ENCODE data around the gene COX4I2.
"Not testable (repeated sequence)": the region's sequence is repeated elsewhere in the genome, so short reads cannot be mapped to it uniquely, and the experiment has no call there.

Gene COX4I2

DNA sequence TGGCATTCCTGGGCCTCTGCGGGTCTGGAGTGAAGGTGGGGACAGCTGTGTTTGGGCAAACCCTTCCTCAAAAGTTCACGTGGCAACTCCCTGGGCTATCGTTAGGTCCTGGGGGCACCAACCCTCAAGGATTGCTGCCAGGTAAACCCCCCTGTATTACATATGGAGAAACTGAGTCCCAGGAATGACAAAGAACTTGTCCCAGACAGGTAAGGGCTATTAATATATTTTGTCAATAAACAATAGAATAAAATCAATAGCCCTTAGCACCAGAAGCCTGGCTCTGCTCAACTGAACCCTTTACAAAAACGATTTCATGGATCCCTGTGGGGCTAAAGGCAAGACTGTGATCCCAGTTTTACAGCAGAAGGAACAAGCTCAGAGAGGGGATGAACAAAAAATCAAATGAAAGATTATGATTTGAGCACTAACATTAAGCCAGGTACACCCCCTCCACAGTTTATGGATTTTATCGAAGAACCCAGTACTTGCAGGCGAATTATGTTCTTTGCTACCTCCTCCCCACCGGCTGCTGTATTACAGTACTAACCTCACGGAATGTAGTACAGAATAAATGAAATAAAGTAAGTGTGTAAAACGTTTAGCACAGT is 30.0 kb upstream of the COX4I2 start:
- H3K9me3 ChIP-seq (ENCODE audit: control insufficient read depth in 1 of 2, low read length in 2 of 2): no peaks in the 10 kb centered on the region
- peaks cover 49 to 68% of the 10 kb centered on the region in 2 donors for H3K4me1 ChIP-seq (ENCODE audit: control insufficient read depth in 1 of 2, insufficient read depth in 2 of 2, low read length in 2 of 2)
- H3K36me3 ChIP-seq (ENCODE audit: control insufficient read depth in 1 of 2, insufficient read depth in 2 of 2, low read length in 2 of 2): no peaks in the 10 kb centered on the region
- peak overlapping the region; percentile 96 to 100 for H3K9ac ChIP-seq (ENCODE audit: low read depth in 1 of 2, low read length in 2 of 2)
- peak overlapping the region; percentile 90 to 99 for H3K4me3 ChIP-seq (ENCODE audit: low read depth in 1 of 2, low read length in 2 of 2)
- peak overlapping the region; percentile 92 for H3K27ac ChIP-seq (ENCODE audit: low read depth, low read length)
- H3K27me3 ChIP-seq (ENCODE audit: control insufficient read depth in 1 of 2, insufficient read depth in 2 of 2, low read length in 2 of 2): no peaks in the 10 kb centered on the region

DNA sequence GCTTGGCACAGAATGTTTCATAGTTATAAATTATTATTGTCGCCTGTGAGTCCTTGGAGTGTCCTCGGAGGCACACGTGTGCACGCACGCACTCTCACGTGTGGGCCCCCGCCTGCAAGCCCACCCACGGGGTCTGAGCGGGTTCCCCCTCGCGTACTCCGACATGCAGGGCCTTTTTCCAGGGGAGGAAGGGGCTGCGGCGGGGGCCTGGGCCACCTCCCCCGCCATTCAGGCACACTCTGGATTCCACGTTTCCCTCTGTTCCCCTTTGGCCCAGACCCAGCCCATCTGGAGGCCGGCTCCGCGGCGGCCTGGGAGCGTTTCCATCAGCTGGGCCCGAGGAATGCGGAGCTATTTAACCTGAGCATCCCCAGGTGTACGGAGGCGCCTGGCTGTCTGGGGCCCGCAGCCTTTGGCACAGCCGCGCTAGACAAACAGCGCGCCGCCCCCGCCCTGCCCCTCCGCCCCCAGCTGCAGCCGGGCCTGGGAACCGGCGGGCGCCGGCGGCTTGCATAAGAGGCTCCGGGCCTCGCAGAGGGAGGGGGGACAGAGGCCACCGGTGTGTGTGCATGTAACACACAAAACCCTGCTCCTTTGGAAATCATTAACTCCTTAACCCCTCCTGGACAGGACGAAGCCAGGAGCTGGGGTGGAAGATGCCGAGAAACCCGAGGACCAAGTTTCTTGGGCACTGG is 29.3 kb upstream of the COX4I2 start:
- H3K4me3 ChIP-seq (ENCODE audit: low read depth in 1 of 2, low read length in 2 of 2): peak overlapping the region; percentile 90 to 99
- no peaks in the 10 kb centered on the region for H3K9me3 ChIP-seq (ENCODE audit: control insufficient read depth in 1 of 2, low read length in 2 of 2)
- H3K27me3 ChIP-seq (ENCODE audit: control insufficient read depth in 1 of 2, insufficient read depth in 2 of 2, low read length in 2 of 2): no peaks in the 10 kb centered on the region
- H3K36me3 ChIP-seq (ENCODE audit: control insufficient read depth in 1 of 2, insufficient read depth in 2 of 2, low read length in 2 of 2): no peaks in the 10 kb centered on the region
- peak overlapping the region; percentile 96 to 100 for H3K9ac ChIP-seq (ENCODE audit: low read depth in 1 of 2, low read length in 2 of 2)
- H3K27ac ChIP-seq (ENCODE audit: low read depth, low read length): peak overlapping the region; percentile 92
- peaks cover 45 to 63% of the 10 kb centered on the region in 2 donors for H3K4me1 ChIP-seq (ENCODE audit: control insufficient read depth in 1 of 2, insufficient read depth in 2 of 2, low read length in 2 of 2)

DNA sequence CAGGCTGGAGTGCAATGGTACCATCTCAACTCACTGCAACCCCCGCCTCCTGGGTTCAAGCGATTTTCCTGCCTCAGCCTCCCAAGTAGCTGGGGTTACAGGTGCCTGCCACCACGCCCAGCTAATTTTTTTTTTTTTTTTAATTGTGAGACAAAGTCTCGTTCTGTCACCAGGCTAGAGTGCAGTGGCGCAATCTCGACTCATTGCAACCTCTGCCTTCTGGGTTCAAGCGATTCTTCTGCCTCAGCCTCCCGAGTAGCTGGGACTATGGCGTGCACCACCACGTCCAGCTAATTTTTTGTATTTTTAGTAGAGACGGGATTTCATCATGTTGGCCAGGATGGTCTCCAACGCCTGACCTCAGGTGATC is 25.5 kb upstream of the COX4I2 start:
- Histone ChIP-seq H3K27ac (ENCODE audit: low read depth, low read length) (peak overlapping the region; percentile 42), H3K4me1 (ENCODE audit: control insufficient read depth in 1 of 2, insufficient read depth in 2 of 2, low read length in 2 of 2) (peaks cover 33 to 45% of the 10 kb centered on the region in 2 donors)
- not testable (repeated sequence) for H3K4me3 ChIP-seq (ENCODE audit: low read depth in 1 of 2, low read length in 2 of 2); H3K36me3 ChIP-seq (ENCODE audit: control insufficient read depth in 1 of 2, insufficient read depth in 2 of 2, low read length in 2 of 2); H3K9ac ChIP-seq (ENCODE audit: low read depth in 1 of 2, low read length in 2 of 2); H3K9me3 ChIP-seq (ENCODE audit: control insufficient read depth in 1 of 2, low read length in 2 of 2); H3K27me3 ChIP-seq (ENCODE audit: control insufficient read depth in 1 of 2, insufficient read depth in 2 of 2, low read length in 2 of 2)

DNA sequence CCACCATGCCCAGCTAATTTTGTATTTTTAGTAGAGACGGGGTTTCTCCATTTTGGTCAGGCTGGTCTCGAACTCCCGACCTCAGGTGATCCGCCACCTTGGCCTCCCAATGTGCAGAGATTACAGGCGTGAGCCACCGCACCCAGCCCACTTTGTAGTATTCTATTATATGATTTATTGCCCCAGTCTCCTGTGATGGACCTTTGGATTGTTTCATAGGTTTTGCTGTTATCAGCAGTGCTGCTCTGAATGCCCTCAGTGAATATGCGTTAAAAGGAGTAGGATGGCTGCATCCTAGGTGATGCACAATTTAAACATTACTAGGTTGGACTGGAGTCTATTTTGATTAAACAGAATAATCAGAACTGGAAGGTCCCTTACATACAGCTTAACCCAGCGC is 22.3 kb upstream of the COX4I2 start:
- Histone ChIP-seq H3K9me3 (ENCODE audit: control insufficient read depth in 1 of 2, low read length in 2 of 2) (no peaks in the 10 kb centered on the region), H3K27ac (ENCODE audit: low read depth, low read length) (no peak overlapping the region)

DNA sequence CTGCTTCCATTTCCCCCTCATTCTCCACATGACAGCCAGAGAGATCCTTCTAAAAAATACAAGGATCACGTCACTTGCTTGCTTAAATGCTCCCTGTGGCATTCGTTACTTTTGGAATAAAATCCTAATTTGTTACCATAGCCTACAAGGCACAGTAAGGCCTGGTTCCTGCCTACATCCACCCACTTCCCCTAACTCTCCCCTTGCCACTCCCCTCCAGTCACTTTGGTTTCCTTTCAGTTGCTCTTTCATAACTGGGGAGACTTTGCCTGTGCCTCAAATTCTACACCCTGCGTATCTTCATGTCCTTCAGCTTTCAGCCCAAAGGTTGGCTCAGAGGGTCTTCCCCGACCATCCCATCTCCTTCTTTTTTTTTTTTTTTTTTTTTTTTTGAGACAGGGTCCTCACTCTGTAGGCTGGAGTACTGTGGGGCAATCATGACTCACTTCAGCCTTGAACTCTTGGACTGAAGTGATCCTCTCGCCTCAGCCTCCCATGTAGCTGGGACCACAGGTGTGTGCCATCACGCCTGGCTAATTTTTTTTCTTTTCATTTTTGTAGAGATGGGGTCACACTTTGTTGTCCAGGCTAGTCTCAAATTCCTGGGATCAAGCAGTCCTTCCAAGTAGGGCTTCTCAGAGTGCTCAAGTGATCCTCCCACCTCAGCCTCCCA is 20.1 kb upstream of the COX4I2 start:
- H3K27ac ChIP-seq (ENCODE audit: low read depth, low read length): no peak overlapping the region
- H3K27me3 ChIP-seq (ENCODE audit: control insufficient read depth in 1 of 2, insufficient read depth in 2 of 2, low read length in 2 of 2): no peaks in the 10 kb centered on the region

More for the DNA sequence above, 22.3 kb upstream of the COX4I2 start:
- no peak overlapping the region for H3K4me3 ChIP-seq (ENCODE audit: low read depth in 1 of 2, low read length in 2 of 2)
- no peaks in the 10 kb centered on the region for H3K27me3 ChIP-seq (ENCODE audit: control insufficient read depth in 1 of 2, insufficient read depth in 2 of 2, low read length in 2 of 2)
- peaks cover 12 to 23% of the 10 kb centered on the region in 2 donors for H3K4me1 ChIP-seq (ENCODE audit: control insufficient read depth in 1 of 2, insufficient read depth in 2 of 2, low read length in 2 of 2)
- no peaks in the 10 kb centered on the region for H3K36me3 ChIP-seq (ENCODE audit: control insufficient read depth in 1 of 2, insufficient read depth in 2 of 2, low read length in 2 of 2)
- H3K9ac ChIP-seq (ENCODE audit: low read depth in 1 of 2, low read length in 2 of 2): no peak overlapping the region

DNA sequence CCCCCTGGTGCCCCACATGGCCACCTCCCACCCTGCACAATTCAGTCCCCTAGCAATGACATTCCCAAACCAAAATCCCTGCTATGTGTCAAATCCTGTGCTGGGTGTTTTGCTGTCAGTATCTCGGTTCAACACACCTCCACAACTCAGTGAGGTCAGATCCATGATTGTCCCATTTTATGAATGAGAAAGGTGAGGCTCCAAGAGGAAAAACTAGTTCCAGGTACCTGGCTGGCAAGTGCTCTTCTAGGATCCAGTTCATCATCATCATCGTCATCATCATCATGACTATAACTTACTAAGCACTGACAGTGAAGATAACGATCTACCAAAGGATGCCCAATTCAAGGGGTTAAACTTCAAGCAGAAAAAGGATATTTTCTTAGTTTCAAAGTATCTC is 17.5 kb upstream of the COX4I2 start:
- Histone ChIP-seq H3K27me3 (ENCODE audit: control insufficient read depth in 1 of 2, insufficient read depth in 2 of 2, low read length in 2 of 2) (no peaks in the 10 kb centered on the region), H3K4me3 (ENCODE audit: low read depth in 1 of 2, low read length in 2 of 2) (no peak overlapping the region), H3K36me3 (ENCODE audit: control insufficient read depth in 1 of 2, insufficient read depth in 2 of 2, low read length in 2 of 2) (no peaks in the 10 kb centered on the region), H3K9ac (ENCODE audit: low read depth in 1 of 2, low read length in 2 of 2) (no peak overlapping the region), H3K27ac (ENCODE audit: low read depth, low read length) (no peak overlapping the region), H3K4me1 (ENCODE audit: control insufficient read depth in 1 of 2, insufficient read depth in 2 of 2, low read length in 2 of 2) (peaks cover 0 to 4% of the 10 kb centered on the region in 2 donors), H3K9me3 (ENCODE audit: control insufficient read depth in 1 of 2, low read length in 2 of 2) (no peaks in the 10 kb centered on the region)

More for the DNA sequence above, 20.1 kb upstream of the COX4I2 start:
- Histone ChIP-seq H3K9ac (ENCODE audit: low read depth in 1 of 2, low read length in 2 of 2) (no peak overlapping the region), H3K4me1 (ENCODE audit: control insufficient read depth in 1 of 2, insufficient read depth in 2 of 2, low read length in 2 of 2) (peaks cover 0 to 5% of the 10 kb centered on the region in 2 donors), H3K9me3 (ENCODE audit: control insufficient read depth in 1 of 2, low read length in 2 of 2) (no peaks in the 10 kb centered on the region), H3K36me3 (ENCODE audit: control insufficient read depth in 1 of 2, insufficient read depth in 2 of 2, low read length in 2 of 2) (no peaks in the 10 kb centered on the region), H3K4me3 (ENCODE audit: low read depth in 1 of 2, low read length in 2 of 2) (no peak overlapping the region)

DNA sequence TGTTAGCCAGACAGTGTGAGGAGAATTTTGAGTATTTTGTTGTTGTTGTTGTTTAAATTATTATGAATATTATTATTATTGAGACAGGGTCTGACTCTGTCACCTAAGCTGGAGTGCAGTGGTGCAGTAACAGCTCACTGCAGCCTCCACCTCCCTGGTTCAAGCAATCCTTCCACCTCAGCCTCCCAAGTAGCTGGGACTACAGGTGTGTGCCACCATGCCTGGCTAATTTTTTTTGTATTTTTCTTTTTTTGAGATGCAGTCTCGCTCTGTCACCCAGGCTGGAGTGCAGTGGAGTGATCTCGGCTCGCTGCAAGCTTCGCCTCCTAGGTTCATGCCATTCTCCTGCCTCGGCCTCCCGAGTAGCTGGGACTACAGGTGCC is 14.6 kb upstream of the COX4I2 start:
- not testable (repeated sequence) for H3K36me3 ChIP-seq (ENCODE audit: control insufficient read depth in 1 of 2, insufficient read depth in 2 of 2, low read length in 2 of 2); H3K4me3 ChIP-seq (ENCODE audit: low read depth in 1 of 2, low read length in 2 of 2); H3K4me1 ChIP-seq (ENCODE audit: control insufficient read depth in 1 of 2, insufficient read depth in 2 of 2, low read length in 2 of 2); H3K27ac ChIP-seq (ENCODE audit: low read depth, low read length); H3K9me3 ChIP-seq (ENCODE audit: control insufficient read depth in 1 of 2, low read length in 2 of 2); H3K27me3 ChIP-seq (ENCODE audit: control insufficient read depth in 1 of 2, insufficient read depth in 2 of 2, low read length in 2 of 2); H3K9ac ChIP-seq (ENCODE audit: low read depth in 1 of 2, low read length in 2 of 2)

DNA sequence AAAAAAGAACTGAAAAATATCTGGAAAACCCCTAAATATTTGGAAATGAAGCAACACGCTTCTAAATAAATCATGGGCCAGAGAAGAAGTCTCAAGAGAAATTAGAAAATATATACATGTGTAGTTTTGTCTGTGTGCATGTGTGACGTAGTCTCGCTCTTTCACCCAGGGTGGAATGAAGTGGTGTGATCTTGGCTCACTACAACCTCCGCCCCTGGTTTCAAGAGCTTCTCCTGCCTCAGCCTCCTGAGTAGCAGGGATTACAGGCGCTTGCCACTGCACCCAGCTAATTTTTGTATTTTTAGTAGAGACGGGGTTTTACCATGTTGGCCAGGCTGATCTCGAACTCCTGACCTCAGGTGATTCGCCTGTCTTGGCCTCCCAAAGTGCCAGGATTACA is 11.2 kb upstream of the COX4I2 start:
- H3K36me3 ChIP-seq (ENCODE audit: control insufficient read depth in 1 of 2, insufficient read depth in 2 of 2, low read length in 2 of 2); H3K4me1 ChIP-seq (ENCODE audit: control insufficient read depth in 1 of 2, insufficient read depth in 2 of 2, low read length in 2 of 2); H3K9ac ChIP-seq (ENCODE audit: low read depth in 1 of 2, low read length in 2 of 2); H3K27ac ChIP-seq (ENCODE audit: low read depth, low read length); H3K4me3 ChIP-seq (ENCODE audit: low read depth in 1 of 2, low read length in 2 of 2); H3K9me3 ChIP-seq (ENCODE audit: control insufficient read depth in 1 of 2, low read length in 2 of 2); H3K27me3 ChIP-seq (ENCODE audit: control insufficient read depth in 1 of 2, insufficient read depth in 2 of 2, low read length in 2 of 2): not testable (repeated sequence)

DNA sequence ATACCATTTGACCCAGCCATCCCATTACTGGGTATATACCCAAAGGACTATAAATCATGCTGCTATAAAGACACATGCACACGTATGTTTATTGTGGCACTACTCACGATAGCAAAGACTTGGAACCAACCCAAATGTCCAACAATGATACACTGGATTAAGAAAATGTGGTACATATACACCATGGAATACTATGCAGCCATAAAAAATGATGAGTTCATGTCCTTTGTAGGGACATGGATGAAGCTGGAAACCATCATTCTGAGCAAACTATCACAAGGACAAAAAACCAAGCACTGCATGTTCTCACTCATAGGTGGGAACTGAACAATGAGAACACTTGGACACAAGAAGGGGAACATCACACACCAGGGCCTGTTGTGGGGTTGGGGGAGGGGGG is 9.7 kb upstream of the COX4I2 start:
- not testable (repeated sequence) for H3K9me3 ChIP-seq (ENCODE audit: control insufficient read depth in 1 of 2, low read length in 2 of 2); H3K36me3 ChIP-seq (ENCODE audit: control insufficient read depth in 1 of 2, insufficient read depth in 2 of 2, low read length in 2 of 2); H3K27ac ChIP-seq (ENCODE audit: low read depth, low read length); H3K27me3 ChIP-seq (ENCODE audit: control insufficient read depth in 1 of 2, insufficient read depth in 2 of 2, low read length in 2 of 2); H3K4me1 ChIP-seq (ENCODE audit: control insufficient read depth in 1 of 2, insufficient read depth in 2 of 2, low read length in 2 of 2); H3K4me3 ChIP-seq (ENCODE audit: low read depth in 1 of 2, low read length in 2 of 2); H3K9ac ChIP-seq (ENCODE audit: low read depth in 1 of 2, low read length in 2 of 2)

DNA sequence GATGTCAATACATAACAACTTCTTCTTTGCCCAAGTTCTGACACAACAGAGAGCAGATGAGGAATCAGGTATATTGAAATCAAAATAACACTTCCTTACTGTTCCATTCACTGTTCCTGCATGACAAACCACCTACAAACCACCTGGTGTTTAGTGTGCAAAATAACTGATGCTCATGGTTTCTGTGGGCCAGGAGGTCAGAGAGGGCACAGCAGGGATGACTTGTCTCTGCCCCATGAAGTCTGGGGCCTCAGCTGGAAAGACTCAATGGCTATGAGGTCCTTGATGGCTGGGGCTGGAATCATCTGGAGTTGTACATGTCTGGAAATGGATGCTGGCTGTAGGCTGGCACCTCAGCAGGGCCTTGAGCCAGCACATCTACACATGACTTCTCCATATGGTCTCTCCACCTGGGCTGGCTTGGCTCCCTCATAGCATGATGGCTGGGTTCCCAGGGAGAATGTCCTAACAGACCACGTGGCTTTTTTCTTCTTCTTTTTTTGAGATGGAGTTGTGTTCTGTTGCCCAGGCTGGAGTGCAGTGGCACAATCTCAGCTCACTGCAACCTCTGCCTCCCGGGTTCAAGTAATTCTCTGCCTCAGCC is 7.4 kb upstream of the COX4I2 start:
- Histone ChIP-seq H3K9me3 (ENCODE audit: control insufficient read depth in 1 of 2, low read length in 2 of 2) (no peaks in the 10 kb centered on the region), H3K27me3 (ENCODE audit: control insufficient read depth in 1 of 2, insufficient read depth in 2 of 2, low read length in 2 of 2) (no peaks in the 10 kb centered on the region), H3K4me1 (ENCODE audit: control insufficient read depth in 1 of 2, insufficient read depth in 2 of 2, low read length in 2 of 2) (no peaks in the 10 kb centered on the region), H3K36me3 (ENCODE audit: control insufficient read depth in 1 of 2, insufficient read depth in 2 of 2, low read length in 2 of 2) (no peaks in the 10 kb centered on the region), H3K4me3 (ENCODE audit: low read depth in 1 of 2, low read length in 2 of 2) (no peak overlapping the region), H3K27ac (ENCODE audit: low read depth, low read length) (no peak overlapping the region), H3K9ac (ENCODE audit: low read depth in 1 of 2, low read length in 2 of 2) (no peak overlapping the region)
